HepG2 (cell line): ENCODE data around the gene UBAP1L.

Experiments used
- EP300 ChIP-seq, 3 experiments: sonication (generic) in 1 of 3; formaldehyde crosslinking in 1 of 3; IDR thresholded peaks; 2 replicates each; pipeline versions ENCODE4 v1.5.1 to v1.6.1; 2011 to 2020; ENCODE audit warnings: low read depth in 2 of 3, low read length in 2 of 3, borderline replicate concordance in 1 of 3, improper control_type of control experiment in 1 of 3, mild to moderate bottlenecking in 1 of 3, missing genetic modification reagents in 1 of 3, moderate library complexity in 1 of 3
- HDAC2 ChIP-seq: sonication (generic); formaldehyde crosslinking; IDR thresholded peaks from 2 replicates; pipeline ENCODE4 v1.4.0; 2020; ENCODE audit warnings: missing genetic modification reagents
- MBNL3 ChIP-seq: fragments of 250-450 bp; sonication (Bioruptor Pico); conservative IDR thresholded peaks from 2 replicates; pipeline ENCODE4 v1.8.0; 2022; ENCODE audit warnings: mild to moderate bottlenecking, inconsistent platforms
- POLR2A ChIP-seq, 2 experiments: IDR thresholded peaks; 2 replicates each; pipeline ENCODE4 v1.6.1; 2011; ENCODE audit warnings: low read depth in 2 of 2, low read length in 2 of 2, mild to moderate bottlenecking in 1 of 2, moderate library complexity in 1 of 2; ENCODE audit not compliant: insufficient read depth in 1 of 2
- TAF1 ChIP-seq: sonication (generic); formaldehyde crosslinking; IDR thresholded peaks from 2 replicates; pipeline ENCODE4 v1.4.0; 2020; ENCODE audit warnings: missing genetic modification reagents
- ZNF709 ChIP-seq: sonication (generic); formaldehyde crosslinking; IDR thresholded peaks from 2 replicates; pipeline ENCODE4 v1.5.0; 2020; ENCODE audit warnings: mild to moderate bottlenecking, missing genetic modification reagents
- ZNF766 ChIP-seq: sonication (generic); formaldehyde crosslinking; IDR thresholded peaks from 2 replicates; pipeline ENCODE4 v1.5.0; 2020; ENCODE audit warnings: missing genetic modification reagents, borderline replicate concordance

DNA sequence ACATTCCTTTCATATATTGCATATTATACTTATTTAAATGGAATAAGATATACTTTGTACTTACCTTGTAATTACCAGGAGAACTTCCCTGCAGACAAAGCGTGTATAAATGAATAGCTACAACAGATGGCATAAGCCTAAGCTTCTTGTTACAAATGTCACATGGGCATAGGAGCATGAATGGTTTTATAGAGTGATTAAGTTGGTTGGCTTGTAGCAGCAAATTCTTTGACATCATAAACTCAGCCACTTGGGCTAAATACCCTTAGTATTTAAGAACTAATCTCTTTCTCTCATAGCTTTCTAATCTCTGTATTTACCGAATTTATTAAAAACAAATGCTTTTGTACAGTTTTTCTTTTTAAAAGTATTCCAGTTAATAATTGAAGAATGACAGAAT is at the start of gene UBAP1L:
- TF ChIP-seq MBNL3 (CRISPR knock-in tag): no peak
- no peak for TF ChIP-seq ZNF766 (CRISPR knock-in tag)
- TF ChIP-seq POLR2A (IDR thresholded peaks at IDR 0.05; ENCODE audit: insufficient read depth in 1 of 2, low read depth in 2 of 2, low read length in 2 of 2): no peak
- TF ChIP-seq ZNF709: no peak
- TF ChIP-seq TAF1 (CRISPR knock-in tag): no peak
- TF ChIP-seq EP300 (IDR thresholded peaks at IDR 0.05; ENCODE audit: low read depth in 2 of 2, low read length in 2 of 2): no peak
- no peak for TF ChIP-seq EP300 (CRISPR knock-in tag; IDR thresholded peaks at IDR 0.05; ENCODE audit: borderline replicate concordance)
- TF ChIP-seq HDAC2: no peak
